CD4-positive, alpha-beta T cell treated with Interleukin-4 for 1 hour (primary cell): ENCODE results near the gene DNM3.
A peak's percentile ranks its signal among the peaks of the same experiment; 100 is the strongest.
"Not testable (repeated sequence)": the region's sequence is repeated elsewhere in the genome, so short reads cannot be mapped to it uniquely, and the experiment has no call there.

Experiments used
- DNase-seq, 2 donors: peaks; one replicate each; pipeline ENCODE4 v3.0.0-alpha.2; 2020 to 2022

The DNM3 gene

DNA sequence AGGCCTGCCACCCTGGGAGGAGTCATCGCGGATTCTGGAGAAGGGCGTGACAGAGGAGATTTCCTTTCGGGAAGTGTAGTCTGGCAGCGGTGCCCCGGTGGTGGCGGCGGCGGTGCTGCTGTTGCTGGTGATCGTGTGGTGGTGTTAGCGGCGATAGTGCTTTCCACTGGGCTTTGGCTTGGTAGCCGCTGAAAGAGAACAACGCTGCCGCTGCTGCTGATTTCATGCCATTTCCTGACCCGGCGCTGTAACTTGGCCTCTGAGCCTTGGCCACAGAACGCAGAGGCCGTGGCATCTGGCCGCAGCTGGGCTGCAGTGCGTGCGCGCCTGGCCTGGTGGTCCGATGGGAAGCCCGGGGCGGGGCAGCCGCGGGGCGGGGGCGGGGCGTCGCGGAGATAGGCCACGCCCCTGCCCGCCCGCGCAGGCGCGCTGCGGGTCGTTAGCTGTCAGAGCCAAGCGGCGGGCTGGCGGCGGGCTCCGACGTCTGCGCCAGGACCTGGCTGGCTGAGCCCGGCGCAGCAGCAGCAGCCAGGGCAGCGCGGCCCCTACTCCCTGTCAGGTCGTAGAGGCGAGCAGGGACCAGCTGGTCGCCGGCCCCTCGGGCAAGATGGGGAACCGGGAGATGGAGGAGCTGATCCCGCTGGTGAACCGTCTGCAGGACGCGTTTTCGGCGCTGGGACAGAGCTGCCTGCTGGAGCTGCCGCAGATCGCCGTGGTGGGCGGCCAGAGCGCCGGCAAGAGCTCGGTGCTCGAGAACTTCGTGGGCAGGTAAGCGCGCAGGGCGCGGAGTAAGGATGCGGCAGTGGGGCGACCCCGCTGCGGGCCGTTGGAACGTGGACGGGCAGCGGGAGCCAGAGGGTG is at the start of gene DNM3:
TSS of gene DNM3 (plus strand) at position 449 of the 861 bp plus-strand sequence. CDS start at position 608, 159 bp downstream.
- peak; percentile 82 to 84 for DNase-seq

DNA sequence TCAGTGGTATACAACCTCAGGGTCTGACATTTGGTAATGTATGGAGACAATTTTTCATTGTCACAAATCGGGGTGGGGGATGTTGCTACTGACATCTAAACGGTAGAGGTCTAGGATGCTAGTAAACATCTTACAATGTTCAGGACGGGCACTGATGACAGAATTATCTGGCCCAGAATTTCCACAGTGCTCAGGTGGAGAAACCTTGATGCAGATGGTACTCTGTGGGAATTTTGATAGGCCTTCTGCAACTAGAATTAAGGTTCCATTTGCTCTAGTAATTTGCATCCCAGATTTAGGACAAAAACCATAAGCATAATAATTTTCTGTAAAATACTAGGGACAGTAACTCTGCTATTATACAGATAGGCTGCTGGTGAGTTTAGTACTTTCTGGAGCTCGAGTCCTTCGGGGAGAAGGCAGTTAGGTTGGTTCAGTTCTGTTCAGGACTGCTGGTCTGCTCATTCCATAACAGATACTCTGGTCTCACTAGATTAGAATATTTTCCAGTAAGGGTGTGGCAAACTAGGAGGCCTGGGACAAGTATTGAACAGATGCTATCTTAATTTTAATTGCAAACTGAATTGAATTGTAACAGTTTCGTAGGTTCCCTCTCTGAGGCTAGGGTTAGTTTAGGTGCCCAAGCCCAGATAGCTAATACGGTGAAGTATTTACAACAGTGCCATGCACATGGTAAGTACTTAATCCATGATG is 48.5 kb upstream of the DNM3 start:
- no peak for DNase-seq

DNA sequence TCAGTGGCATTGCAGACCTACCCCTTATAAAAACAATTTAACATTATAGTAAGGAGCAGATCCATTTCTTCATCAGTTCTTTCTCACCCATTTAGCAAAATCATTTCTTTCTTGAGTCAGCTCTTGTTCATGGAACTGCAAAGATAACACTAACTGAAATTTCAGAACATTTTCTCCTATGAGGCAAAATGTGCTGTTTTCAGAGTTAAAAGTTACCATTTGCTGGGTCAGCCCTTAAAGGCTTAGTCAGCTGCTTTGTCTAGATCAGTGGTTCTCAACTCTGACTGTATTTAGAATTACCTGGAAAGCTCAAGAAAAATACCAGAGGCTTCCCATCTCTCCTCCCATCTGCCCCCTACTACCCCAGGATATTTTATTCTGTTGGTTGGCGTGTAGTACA is 47.7 kb upstream of the DNM3 start:
- no peak for DNase-seq

- DNase-seq: peak in 1 of 2 donors; percentile 11
Measured at GRCh38 chr1:171794085-171794484, 47.2 kb upstream of the DNM3 start.

GRCh38 chr1:171796592-171796991 is 44.7 kb upstream of the DNM3 start:
- no peak for DNase-seq

- no peak for DNase-seq
Measured at GRCh38 chr1:171798311-171798710, 43.0 kb upstream of the DNM3 start.

DNA sequence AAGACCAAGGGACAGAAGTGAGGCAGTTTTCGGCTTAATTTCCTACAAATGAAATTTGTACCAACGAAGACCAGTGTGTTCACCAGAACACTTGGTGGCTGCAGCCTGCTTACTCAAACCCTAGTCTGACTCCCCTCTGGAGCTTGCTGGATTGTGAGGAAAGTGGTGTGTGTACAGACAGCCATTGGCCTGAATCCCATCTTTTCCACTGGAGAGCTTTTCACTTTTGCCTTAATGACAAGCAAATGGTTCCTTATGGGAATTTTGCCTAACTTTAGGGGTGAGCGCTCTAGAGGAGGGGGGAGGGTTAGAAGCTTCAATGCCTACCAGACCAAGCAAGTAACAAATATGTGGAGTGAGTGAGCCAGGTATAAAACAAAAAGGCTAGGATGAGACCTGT is 42.5 kb upstream of the DNM3 start:
- no peak for DNase-seq

DNA sequence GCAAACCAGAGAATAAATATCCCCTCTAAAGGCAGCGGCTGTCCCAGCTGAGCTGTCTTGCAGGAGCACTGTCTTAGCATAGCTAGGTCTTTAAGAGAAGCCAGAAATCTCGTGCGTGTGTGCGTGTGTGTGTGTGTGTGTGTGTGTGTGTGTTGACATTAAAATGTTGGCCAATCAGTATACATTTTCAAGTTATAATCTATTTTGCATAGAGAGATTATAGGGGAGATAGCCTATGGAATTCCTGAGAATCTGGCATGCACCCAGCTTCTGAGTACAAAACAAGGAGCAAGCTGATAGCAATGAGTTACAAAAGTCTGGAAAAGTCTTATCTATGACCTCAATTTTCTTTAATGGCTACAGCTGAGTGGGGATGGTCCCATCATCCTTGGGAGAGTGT is 42.1 kb upstream of the DNM3 start:
- DNase-seq: no peak

DNA sequence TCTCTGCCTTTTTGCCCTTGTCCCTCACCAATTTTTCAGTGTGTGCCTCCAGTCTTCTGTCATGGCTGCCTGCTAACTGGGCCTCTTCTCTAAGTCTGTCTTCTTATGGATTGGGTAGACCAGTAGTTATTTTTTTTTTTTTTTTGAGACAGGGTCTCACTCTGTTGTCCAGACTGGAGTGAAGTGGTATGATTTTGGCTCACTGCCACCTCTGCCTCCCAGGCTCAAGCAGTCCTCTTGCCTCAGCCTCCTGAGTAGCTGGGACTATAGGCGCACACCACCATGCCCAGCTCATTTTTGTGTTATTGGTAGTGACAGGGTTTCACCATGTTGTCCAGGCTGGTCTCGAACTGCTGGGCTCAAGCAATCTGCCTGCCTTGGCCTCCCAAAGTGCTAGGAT is 41.6 kb upstream of the DNM3 start:
- DNase-seq: not testable (repeated sequence)

DNA sequence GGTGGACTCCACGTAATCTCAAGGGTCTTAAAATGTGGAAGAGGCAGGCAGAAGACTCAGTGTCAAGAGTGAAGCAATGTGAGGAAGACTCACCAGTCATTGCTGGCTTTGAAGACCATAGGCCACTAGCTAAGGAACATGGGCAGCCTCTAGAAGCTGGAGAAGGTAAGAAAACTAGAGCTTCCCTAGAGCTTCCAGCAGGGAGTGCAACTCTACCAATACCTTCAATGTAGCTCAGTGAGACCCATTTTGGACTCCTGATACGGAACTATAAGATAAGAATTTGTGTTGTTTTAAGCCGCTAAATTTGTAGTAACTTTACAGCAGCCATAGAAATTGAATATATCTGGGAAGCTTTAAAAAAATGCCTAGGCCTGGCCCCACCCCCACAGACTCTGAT is 41.0 kb upstream of the DNM3 start:
- no peak for DNase-seq

- no peak for DNase-seq
Measured at GRCh38 chr1:171800851-171801250, 40.4 kb upstream of the DNM3 start.

GRCh38 chr1:171801487-171801891 is 39.8 kb upstream of the DNM3 start:
- peak in 1 of 2 donors; percentile 29 for DNase-seq

DNA sequence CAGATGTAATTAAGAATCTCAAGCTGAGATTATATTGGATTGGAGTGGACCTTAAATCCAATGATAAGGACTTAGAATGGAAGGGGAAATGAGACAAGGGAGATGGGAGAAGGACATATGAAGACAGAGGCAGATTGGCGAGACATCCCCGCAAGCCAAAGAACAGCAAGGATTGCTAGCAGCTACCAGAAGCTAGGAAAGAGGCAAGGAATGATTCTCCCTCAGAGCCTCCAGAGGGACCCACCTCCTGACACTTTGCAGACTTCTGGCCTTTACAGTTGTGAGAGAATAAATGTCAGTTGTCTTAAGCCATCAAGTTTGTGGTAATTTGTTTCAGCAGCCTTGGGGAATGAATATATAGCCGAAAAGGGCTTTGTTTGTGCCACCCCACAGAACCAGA is 39.1 kb upstream of the DNM3 start:
- DNase-seq: no peak

DNA sequence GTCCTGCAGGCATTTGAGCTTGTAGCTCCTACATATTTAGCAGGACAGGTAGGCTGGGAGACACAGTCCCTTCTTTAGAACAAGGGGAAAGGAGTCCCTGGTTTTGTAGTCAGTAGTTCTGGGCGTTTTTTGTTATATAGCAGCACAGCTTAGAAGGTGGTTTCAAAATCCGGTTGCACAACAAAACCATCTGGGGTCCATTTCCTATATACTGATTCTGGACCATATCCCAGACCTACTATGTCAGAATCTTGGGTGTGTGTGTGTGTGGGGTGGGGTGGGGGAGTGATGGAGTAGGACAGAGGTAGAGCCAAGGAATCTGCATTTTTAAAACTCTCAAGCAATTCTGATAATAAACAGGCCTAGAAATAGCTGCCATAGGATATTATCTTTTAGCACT is 38.3 kb upstream of the DNM3 start:
- DNase-seq: no peak

DNA sequence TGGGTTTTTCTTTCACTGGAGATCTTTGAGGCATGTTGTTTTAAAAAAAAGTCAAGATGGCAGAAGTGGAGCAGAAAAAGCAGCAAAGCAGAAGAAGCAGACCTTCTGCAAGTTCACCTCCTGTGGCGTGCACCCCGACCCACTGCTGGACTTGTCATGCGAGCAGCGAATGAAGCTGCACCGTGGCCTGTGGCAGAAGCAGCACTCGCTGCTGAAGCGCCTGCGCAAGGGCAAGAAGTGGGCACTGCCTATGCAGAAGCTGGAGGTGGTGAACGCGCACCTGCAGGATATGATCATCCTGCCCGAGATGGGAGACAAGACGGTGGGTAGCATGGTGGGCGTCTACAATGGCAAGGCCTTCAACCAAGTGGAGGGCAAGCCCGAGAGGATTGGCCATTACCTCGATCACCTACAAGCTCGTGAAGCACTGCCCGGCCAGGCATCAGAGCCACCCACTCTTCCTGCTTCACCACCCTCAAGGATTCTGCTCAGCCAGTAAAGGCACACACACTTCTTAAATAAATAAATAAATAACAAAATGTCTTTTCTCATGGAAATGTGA is 37.8 kb upstream of the DNM3 start:
- DNase-seq: no peak

GRCh38 chr1:171805395-171806115 is 35.7 kb upstream of the DNM3 start:
- peak in 1 of 2 donors; percentile 9 for DNase-seq

DNA sequence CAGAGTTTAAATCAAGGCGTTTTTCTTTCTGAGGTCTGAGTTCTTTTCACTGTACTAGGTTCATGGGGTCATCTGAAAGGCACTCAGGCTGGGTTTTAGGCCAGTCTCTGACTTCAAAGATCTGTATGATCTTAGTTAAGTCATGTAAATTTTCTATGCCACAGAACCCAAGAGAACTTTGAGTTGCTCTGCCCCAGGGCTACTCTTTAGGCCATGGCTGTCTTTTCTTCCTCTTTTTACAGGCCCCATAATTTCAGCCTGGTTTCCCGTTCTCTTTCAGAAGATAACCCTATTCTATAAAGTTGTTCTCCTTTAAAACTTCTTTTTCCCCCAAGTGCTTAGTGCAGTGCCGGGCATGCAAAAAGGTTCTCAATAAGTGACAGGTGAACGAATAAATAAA is 33.7 kb upstream of the DNM3 start:
- DNase-seq: no peak

- no peak for DNase-seq
Measured at GRCh38 chr1:171809834-171810233, 31.5 kb upstream of the DNM3 start.

- DNase-seq: no peak
Measured at GRCh38 chr1:171811672-171812071, 29.6 kb upstream of the DNM3 start.

DNA sequence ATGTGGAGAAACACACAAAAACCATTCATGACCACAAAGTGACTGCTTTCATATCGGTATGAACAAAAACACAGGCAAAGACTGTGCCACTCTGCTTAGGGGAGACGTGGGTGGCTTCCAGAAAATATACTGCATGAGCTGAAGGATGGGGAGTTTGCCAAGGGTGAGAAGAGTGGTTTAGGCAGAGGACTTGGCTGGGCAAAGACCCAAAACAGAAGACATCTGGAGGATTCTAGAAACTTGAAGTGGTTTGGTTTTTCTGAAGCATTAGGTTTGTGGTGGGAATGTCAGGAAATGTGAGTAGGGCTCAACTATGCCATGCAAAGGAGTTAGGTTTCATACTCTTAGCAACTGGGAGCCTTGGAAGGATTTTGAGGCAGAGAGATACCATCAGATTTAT is 26.6 kb upstream of the DNM3 start:
- no peak for DNase-seq

- DNase-seq: no peak
Measured at GRCh38 chr1:171816300-171816901, 24.9 kb upstream of the DNM3 start.

GRCh38 chr1:171817511-171818265 is 23.6 kb upstream of the DNM3 start:
- DNase-seq: no peak
